Neuronal stem cell (in vitro differentiated cells): Measurements from ENCODE around the gene PLCB2.

Source experiments
- DNase-seq: peaks from one replicate; pipeline ENCODE4 v3.0.0-alpha.2; 2013; ENCODE audit warnings: low spot score
- H2AFZ ChIP-seq: one replicate; pipeline ENCODE4 v1.6.1; 2013; ENCODE audit warnings: mild to moderate bottlenecking, low read length, inconsistent platforms
- H2AK5ac ChIP-seq: 2 replicates; pipeline ENCODE4 v1.6.1; 2013; ENCODE audit warnings: low read depth, mild to moderate bottlenecking, inconsistent platforms, low read length, moderate library complexity, mixed read lengths
- H2BK120ac ChIP-seq: 2 replicates; pipeline ENCODE4 v1.6.1; 2013; ENCODE audit warnings: low read depth, mild to moderate bottlenecking, inconsistent platforms, low read length, moderate library complexity, mixed read lengths
- H2BK12ac ChIP-seq: one replicate; pipeline ENCODE4 v1.6.1; 2013; ENCODE audit warnings: low read length, inconsistent platforms
- H2BK15ac ChIP-seq: 2 replicates; pipeline ENCODE4 v1.6.1; 2013; ENCODE audit warnings: mild to moderate bottlenecking, low read length, inconsistent platforms, mixed read lengths
- H2BK5ac ChIP-seq: one replicate; pipeline ENCODE4 v1.6.1; 2013; ENCODE audit warnings: inconsistent platforms, mild to moderate bottlenecking, low read length, moderate library complexity
- H3K14ac ChIP-seq: one replicate; pipeline ENCODE4 v1.6.1; 2013; ENCODE audit warnings: low read length, inconsistent platforms
- H3K18ac ChIP-seq: 2 replicates; pipeline ENCODE4 v1.6.1; 2013; ENCODE audit warnings: low read length, inconsistent platforms
- H3K23ac ChIP-seq: 2 replicates; pipeline ENCODE4 v1.6.1; 2013; ENCODE audit warnings: low read depth, mild to moderate bottlenecking, mixed read lengths, low read length, inconsistent platforms; ENCODE audit not compliant: poor library complexity
- H3K27ac ChIP-seq: replicated peaks from 3 replicates; pipeline ENCODE4 v1.5.1; 2013; ENCODE audit warnings: low read length, inconsistent platforms
- H3K27me3 ChIP-seq, 3 experiments: 2 replicates each; pipeline ENCODE4 v1.6.1; 2013; ENCODE audit warnings: low read length in 3 of 3, mild to moderate bottlenecking in 2 of 3, inconsistent platforms in 1 of 3, low read depth in 1 of 3, mixed read lengths in 1 of 3, moderate library complexity in 1 of 3; ENCODE audit not compliant: control insufficient read depth in 3 of 3, insufficient read depth in 3 of 3
- H3K36me3 ChIP-seq, 2 donors: replicated peaks in 1 of 2; 2 replicates each; pipeline ENCODE4 v1.6.1; 2013; ENCODE audit warnings: low read length in 2 of 2; ENCODE audit not compliant: control insufficient read depth in 2 of 2, insufficient read depth in 2 of 2
- H3K4ac ChIP-seq: 2 replicates; pipeline ENCODE4 v1.6.1; 2013; ENCODE audit warnings: inconsistent platforms, mild to moderate bottlenecking, low read length, moderate library complexity
- H3K4me1 ChIP-seq, 2 donors: 1 replicate in 1 of 2; 2 replicates in 1 of 2; pipeline ENCODE4 v1.6.1; 2013; ENCODE audit warnings: low read length in 2 of 2, low read depth in 1 of 2; ENCODE audit not compliant: control insufficient read depth in 2 of 2, insufficient read depth in 1 of 2
- H3K4me2 ChIP-seq: one replicate; pipeline ENCODE4 v1.6.1; 2013; ENCODE audit warnings: mild to moderate bottlenecking, low read length, inconsistent platforms; ENCODE audit not compliant: insufficient read depth, poor library complexity, severe bottlenecking
- H3K4me3 ChIP-seq, 2 donors: 2 replicates each; pipeline ENCODE4 v1.5.1; 2013; ENCODE audit warnings: low read length in 2 of 2, mild to moderate bottlenecking in 2 of 2, inconsistent platforms in 1 of 2, moderate library complexity in 1 of 2
- H3K79me1 ChIP-seq: one replicate; pipeline ENCODE4 v1.6.1; 2013; ENCODE audit warnings: low read depth, mild to moderate bottlenecking, inconsistent platforms, low read length, moderate library complexity
- H3K9ac ChIP-seq: one replicate; pipeline ENCODE4 v1.6.1; 2013; ENCODE audit warnings: mild to moderate bottlenecking, low read depth, low read length, inconsistent platforms; ENCODE audit not compliant: poor library complexity
- H3K9me3 ChIP-seq, 2 donors: replicated peaks in 1 of 2; 2 replicates each; pipeline versions ENCODE3 to v1.6.1; 2013; ENCODE audit warnings: low read length in 2 of 2, mild to moderate bottlenecking in 2 of 2, inconsistent platforms in 1 of 2, low read depth in 1 of 2, mixed read lengths in 1 of 2, moderate library complexity in 1 of 2; ENCODE audit not compliant: control insufficient read depth in 2 of 2, insufficient read depth in 1 of 2
- H4K8ac ChIP-seq: one replicate; pipeline ENCODE4 v1.6.1; 2013; ENCODE audit warnings: low read depth, mild to moderate bottlenecking, inconsistent platforms, low read length, moderate library complexity
- H4K91ac ChIP-seq: one replicate; pipeline ENCODE4 v1.6.1; 2013; ENCODE audit warnings: low read length, low read depth, mild to moderate bottlenecking, inconsistent platforms; ENCODE audit not compliant: poor library complexity
- WGBS, 2 donors: extraction: QIAGEN DNeasy Blood & Tissue Kit; methylation state at CpG; one replicate each; pipeline ENCODE4 v1.1.7; 2013; ENCODE audit warnings: missing lambda C conversion rate in 2 of 2, mixed read lengths in 1 of 2; ENCODE audit not compliant: insufficient read length in 2 of 2, insufficient replicate concordance in 1 of 2; ENCODE audit errors: extremely low coverage in 2 of 2; 5-methylcytosine and 5-hydroxymethylcytosine counted together

PLCB2 gene

GRCh38 chr15:40250771-40251483 is 56.8 kb downstream of the PLCB2 start:
- H2AK5ac ChIP-seq: no peak overlapping the region
- no peak overlapping the region for H3K23ac ChIP-seq
- no peaks in the 10 kb centered on the region for H3K79me1 ChIP-seq
- no CpG with 5 or more reads among the region's 13 CpGs for WGBS, 2 donors
- H3K9me3 ChIP-seq: no peaks in the 10 kb centered on the region
- H2BK12ac ChIP-seq: no peak overlapping the region
- no peak overlapping the region for H3K14ac ChIP-seq
- no peak overlapping the region for H2BK5ac ChIP-seq
- no peak overlapping the region for H3K18ac ChIP-seq
- H3K36me3 ChIP-seq: no peaks in the 10 kb centered on the region
- no peak overlapping the region for H3K27ac ChIP-seq
- no peak for DNase-seq
- H2BK120ac ChIP-seq: no peak overlapping the region
- H3K4me3 ChIP-seq: no peak overlapping the region
- no peak overlapping the region for H3K4me2 ChIP-seq
- no peak overlapping the region for H3K9ac ChIP-seq
- peaks cover 20 to 44% (median 44%) of the 10 kb centered on the region in 3 experiments for H3K27me3 ChIP-seq
- H2AFZ ChIP-seq: no peak overlapping the region
- peaks cover 7 to 10% of the 10 kb centered on the region in 2 donors for H3K4me1 ChIP-seq
- no peak overlapping the region for H3K4ac ChIP-seq
- no peak overlapping the region for H4K91ac ChIP-seq
- H2BK15ac ChIP-seq: no peak overlapping the region
- no peak overlapping the region for H4K8ac ChIP-seq

GRCh38 chr15:40250304-40250656 is 57.5 kb downstream of the PLCB2 start:
- H3K4ac ChIP-seq: no peak overlapping the region
- no peak for DNase-seq
- peaks cover 7 to 10% of the 10 kb centered on the region in 2 donors for H3K4me1 ChIP-seq
- no peak overlapping the region for H3K4me3 ChIP-seq
- H2BK5ac ChIP-seq: no peak overlapping the region
- H3K4me2 ChIP-seq: no peak overlapping the region
- no peak overlapping the region for H2BK120ac ChIP-seq
- H3K18ac ChIP-seq: no peak overlapping the region
- no peak overlapping the region for H4K8ac ChIP-seq
- H2BK12ac ChIP-seq: no peak overlapping the region
- no peak overlapping the region for H2AK5ac ChIP-seq
- no peaks in the 10 kb centered on the region for H3K79me1 ChIP-seq
- no peak overlapping the region for H3K9ac ChIP-seq
- H3K14ac ChIP-seq: peak overlapping the region; percentile 4
- H3K9me3 ChIP-seq: no peaks in the 10 kb centered on the region
- peak overlapping the region; percentile 1 for H4K91ac ChIP-seq
- no peak overlapping the region for H2AFZ ChIP-seq
- H2BK15ac ChIP-seq: no peak overlapping the region
- peaks cover 20 to 46% (median 44%) of the 10 kb centered on the region in 3 experiments for H3K27me3 ChIP-seq
- no peak overlapping the region for H3K23ac ChIP-seq
- WGBS, 2 donors: no CpG with 5 or more reads among the region's 8 CpGs
- H3K36me3 ChIP-seq: no peaks in the 10 kb centered on the region
- no peak overlapping the region for H3K27ac ChIP-seq

- Histone ChIP-seq H2AFZ (no peak overlapping the region), H3K27me3 (peaks cover 20 to 48% (median 44%) of the 10 kb centered on the region in 3 experiments), H3K27ac (no peak overlapping the region), H3K23ac (no peak overlapping the region), H2BK120ac (no peak overlapping the region), H3K4me2 (no peak overlapping the region), H3K4me1 (peaks cover 7 to 10% of the 10 kb centered on the region in 2 donors), H2BK15ac (no peak overlapping the region), H3K36me3 (no peaks in the 10 kb centered on the region), H2AK5ac (no peak overlapping the region), H3K9me3 (no peaks in the 10 kb centered on the region), H4K8ac (no peak overlapping the region), H3K18ac (no peak overlapping the region), H3K4ac (no peak overlapping the region), H3K79me1 (no peaks in the 10 kb centered on the region), H2BK12ac (peak overlapping the region; percentile 46), H4K91ac (peak overlapping the region; percentile 1), H3K9ac (peak overlapping the region; percentile 70), H3K14ac (peak overlapping the region; percentile 4), H3K4me3 (peak overlapping the region in 1 of 2 donors; percentile 17), H2BK5ac (no peak overlapping the region)
- no peak for DNase-seq
- WGBS, 2 donors: no CpG with 5 or more reads among the region's 11 CpGs
These were observed 58.0 kb downstream of the PLCB2 start for GRCh38 chr15:40249477-40250303.
